UCSD-AML1 (cell line): ENCODE measurements around the gene PRKX.
"Not testable (repeated sequence)": the region's sequence is repeated elsewhere in the genome, so short reads cannot be mapped to it uniquely, and the experiment has no call there.

ENCODE experiments used
- DNase-seq: peaks from one replicate; lab custom pipeline; 2025; ENCODE audit not compliant: unreplicated experiment; lab: John Stamatoyannopoulos, UW

PRKX gene

GRCh38 chrX:3663576-3664250 lies 49.7 kb downstream of the PRKX start:
- peak; percentile 45 for DNase-seq

GRCh38 chrX:3659761-3660160 lies 53.7 kb downstream of the PRKX start:
- no peak for DNase-seq

GRCh38 chrX:3655181-3655580 lies 58.3 kb downstream of the PRKX start:
- no peak for DNase-seq

DNA sequence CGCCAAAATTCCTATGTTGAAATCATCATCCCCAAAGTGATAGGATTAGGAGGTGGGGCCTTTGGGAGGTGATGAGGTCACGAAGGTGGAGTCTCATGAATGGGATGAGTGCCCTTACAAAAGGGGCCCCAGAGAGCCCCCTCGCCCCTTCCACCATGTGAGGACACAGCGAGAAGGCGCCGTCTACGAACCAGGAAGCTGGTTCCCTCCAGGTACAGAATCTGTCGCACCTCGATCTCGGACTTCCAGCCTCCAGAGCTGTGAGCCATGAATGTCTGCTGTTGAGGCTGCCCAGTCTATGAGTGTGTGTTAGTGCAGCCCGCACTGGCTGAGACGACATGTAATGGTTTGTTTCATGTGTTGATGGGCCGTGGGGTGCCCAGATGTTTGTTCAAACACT lies 60.3 kb downstream of the PRKX start:
- DNase-seq = no peak

DNA sequence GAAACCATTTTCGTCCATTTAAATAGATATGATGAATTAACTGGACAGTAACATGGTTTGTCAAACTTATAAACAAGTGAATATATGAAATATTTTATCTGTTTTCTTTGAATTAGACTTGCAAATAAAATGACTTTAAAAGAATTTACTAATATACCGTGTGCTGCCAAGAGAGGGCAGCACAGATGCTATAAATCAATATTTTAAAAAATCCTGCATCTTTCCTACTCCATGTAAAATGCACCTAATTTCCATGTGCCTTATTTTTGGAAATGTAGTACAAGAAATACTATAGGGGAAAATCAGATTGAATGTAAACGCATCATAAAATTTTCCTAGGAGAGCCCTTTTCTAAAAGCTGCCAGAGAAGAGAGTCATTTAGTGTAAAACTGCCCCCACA lies 62.2 kb downstream of the PRKX start:
- DNase-seq = no peak

DNA sequence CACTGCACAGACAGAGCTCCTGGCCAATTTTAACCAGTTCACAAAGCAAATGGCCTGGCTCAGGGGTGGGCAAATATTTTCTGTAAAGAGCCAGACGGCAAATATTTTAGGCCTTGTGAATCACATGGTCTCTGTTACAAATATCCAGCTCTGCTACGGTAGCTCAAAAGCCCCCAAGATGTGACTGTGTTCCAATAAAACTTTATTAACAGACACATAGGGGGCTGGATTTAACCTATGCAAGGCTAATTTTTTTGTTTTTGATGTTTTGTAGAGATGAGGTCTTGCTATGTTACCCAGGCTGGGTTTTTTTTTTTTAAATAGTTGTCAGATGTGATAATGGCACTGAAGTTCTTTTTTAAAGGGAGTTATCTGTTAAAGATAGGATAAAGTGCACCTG lies 65.4 kb downstream of the PRKX start:
- no peak for DNase-seq

DNA sequence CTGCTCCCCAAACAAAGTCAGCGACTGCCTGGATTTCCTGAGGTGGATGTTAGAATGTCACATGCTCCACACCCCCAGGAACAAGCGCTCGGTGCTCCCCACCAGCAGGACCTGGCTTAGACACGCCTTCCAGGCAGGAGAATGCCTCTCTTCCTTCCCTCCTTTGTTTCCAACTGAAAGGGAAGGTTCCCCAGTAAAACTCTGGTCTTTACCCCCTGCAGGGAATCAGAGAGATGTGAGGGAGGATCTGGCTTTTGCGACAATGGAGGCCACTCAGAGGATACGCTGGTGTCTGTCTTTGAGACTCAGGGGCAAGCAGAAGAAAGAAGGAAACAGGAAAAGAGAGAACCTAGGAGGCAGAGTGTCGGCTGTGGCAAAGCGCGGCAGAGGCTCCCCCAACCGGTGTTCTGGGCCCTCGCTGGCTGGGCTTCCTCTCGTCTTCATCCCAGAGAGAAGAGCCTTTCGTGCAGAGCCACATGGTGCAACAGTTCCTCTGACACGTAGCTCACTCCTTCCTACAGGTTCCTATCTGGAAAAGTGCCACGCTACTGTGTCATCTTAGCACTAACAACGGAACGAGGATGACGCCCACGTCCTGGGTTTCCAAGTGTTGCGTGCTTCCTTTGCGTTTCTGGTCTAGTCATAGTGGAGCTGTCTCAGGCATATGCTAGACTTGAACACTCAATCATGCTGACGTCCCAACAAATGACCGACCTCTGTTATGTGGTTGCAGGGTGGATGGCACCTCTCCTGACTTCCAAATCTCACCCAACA lies 73.4 kb downstream of the PRKX start:
- DNase-seq = not testable (repeated sequence)

- DNase-seq = no peak
Measured at GRCh38 chrX:3639236-3639635, 74.2 kb downstream of the PRKX start.

GRCh38 chrX:3638280-3638873 lies 75.1 kb downstream of the PRKX start:
- DNase-seq = peak; percentile 40

DNA sequence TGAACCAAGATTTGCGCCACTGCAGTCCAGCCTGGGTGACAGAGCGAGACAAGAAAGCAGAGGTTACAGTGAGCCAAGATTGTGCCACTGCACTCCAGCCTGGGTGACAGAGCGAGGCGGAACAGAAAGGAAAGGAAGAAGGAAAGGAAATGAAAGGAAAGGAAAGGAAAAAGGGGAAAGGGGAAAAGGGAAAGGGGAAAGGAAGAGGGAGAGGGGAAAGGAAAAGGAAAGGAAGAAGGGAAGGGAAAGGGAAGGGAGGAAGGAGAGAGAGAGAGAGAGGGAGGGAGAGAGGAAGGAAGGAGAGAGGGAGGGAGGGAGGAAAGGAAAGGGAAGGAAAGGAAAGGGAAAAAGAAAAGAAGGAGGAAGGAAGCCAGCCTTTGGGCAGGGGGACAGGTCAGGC lies 76.6 kb downstream of the PRKX start:
- DNase-seq = no peak

- DNase-seq = no peak
Measured at GRCh38 chrX:3631196-3631595, 82.3 kb downstream of the PRKX start.

GRCh38 chrX:3627594-3627993 lies 85.9 kb downstream of the PRKX start:
- DNase-seq = no peak

GRCh38 chrX:3621414-3621813 lies 92.0 kb downstream of the PRKX start:
- no peak for DNase-seq

DNA sequence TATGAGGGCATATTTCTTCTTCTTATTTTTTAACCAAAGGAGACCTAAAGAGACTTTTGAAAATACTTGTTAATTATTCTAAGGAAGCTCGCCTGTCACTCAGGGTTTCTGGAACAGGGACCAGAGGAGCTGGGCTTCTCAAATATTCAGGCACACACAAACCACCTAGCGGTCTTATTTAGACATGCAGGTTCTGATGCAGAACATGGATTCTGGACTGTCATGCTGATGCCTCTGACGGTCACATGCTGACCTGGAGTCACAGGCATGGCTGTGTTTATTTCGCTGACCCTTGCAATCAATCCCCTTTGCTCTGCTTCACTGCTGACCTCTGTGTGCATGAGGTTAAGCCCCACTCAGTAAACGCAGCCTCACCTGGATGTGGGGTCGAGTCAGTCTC lies 101.7 kb downstream of the PRKX start:
- not testable (repeated sequence) for DNase-seq

- no peak for DNase-seq
Measured at GRCh38 chrX:3609810-3610209, 103.6 kb downstream of the PRKX start.

- DNase-seq = no peak
Measured at GRCh38 chrX:3603026-3603661, 110.3 kb downstream of the PRKX start.

GRCh38 chrX:3599802-3600430 lies 113.5 kb downstream of the PRKX start:
- no peak for DNase-seq

DNA sequence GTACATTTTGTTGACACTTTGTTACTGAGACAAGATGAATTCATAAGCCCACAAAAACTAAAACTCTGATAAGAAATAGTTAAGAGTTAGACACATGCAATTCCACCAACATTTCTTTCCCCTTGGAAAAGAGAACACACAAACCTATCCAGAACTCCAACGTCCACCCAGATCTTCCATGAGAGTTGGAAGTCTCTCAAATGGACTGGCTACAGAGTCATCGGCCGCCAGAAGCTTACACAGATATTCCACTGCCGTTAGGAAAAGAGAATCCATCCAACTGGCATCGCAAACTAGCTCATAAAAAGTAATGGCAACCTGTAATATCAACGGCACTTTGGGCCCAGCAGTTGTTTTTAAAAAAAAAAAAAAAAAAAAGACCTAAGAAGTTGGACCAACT lies 114.7 kb downstream of the PRKX start:
- no peak for DNase-seq

GRCh38 chrX:3598046-3598605 lies 115.3 kb downstream of the PRKX start:
- no peak for DNase-seq

GRCh38 chrX:3592184-3592583 lies 121.3 kb downstream of the PRKX start:
- no peak for DNase-seq

GRCh38 chrX:3589474-3589873 lies 124.0 kb downstream of the PRKX start:
- DNase-seq = peak; percentile 12
